ENCODE results near the gene LTBP1.

LTBP1 gene

GRCh38 chr2:33321876-33322483 is 375.2 kb downstream of the LTBP1 start:
- no peak overlapping the region for H3K4me3 ChIP-seq (ENCODE audit: low read depth, low read length)
- H3K9me3 ChIP-seq (ENCODE audit: control insufficient read depth, insufficient read depth, low read length), result no peaks in the 10 kb centered on the region
- no peaks in the 10 kb centered on the region for H3K36me3 ChIP-seq (ENCODE audit: control insufficient read depth, insufficient read depth, low read length)
- H3K27me3 ChIP-seq (ENCODE audit: control insufficient read depth, insufficient read depth, low read length), result no peaks in the 10 kb centered on the region
- no peak overlapping the region for H3K9ac ChIP-seq (ENCODE audit: low read depth, low read length)
- no peak overlapping the region for H3K27ac ChIP-seq (ENCODE audit: low read depth, low read length)
- no peaks in the 10 kb centered on the region for H3K4me1 ChIP-seq (ENCODE audit: control insufficient read depth, insufficient read depth, low read length)

- H3K4me3 ChIP-seq (ENCODE audit: low read depth, low read length), result no peak overlapping the region
Measured at GRCh38 chr2:33322612-33323011, 375.9 kb downstream of the LTBP1 start.

GRCh38 chr2:33323957-33324356 is 377.2 kb downstream of the LTBP1 start:
- H3K4me1 ChIP-seq (ENCODE audit: control insufficient read depth, insufficient read depth, low read length), result no peaks in the 10 kb centered on the region
- H3K36me3 ChIP-seq (ENCODE audit: control insufficient read depth, insufficient read depth, low read length), result no peaks in the 10 kb centered on the region
- H3K9me3 ChIP-seq (ENCODE audit: control insufficient read depth, insufficient read depth, low read length), result no peaks in the 10 kb centered on the region
- H3K9ac ChIP-seq (ENCODE audit: low read depth, low read length), result no peak overlapping the region
- H3K4me3 ChIP-seq (ENCODE audit: low read depth, low read length), result no peak overlapping the region
- no peaks in the 10 kb centered on the region for H3K27me3 ChIP-seq (ENCODE audit: control insufficient read depth, insufficient read depth, low read length)
- H3K27ac ChIP-seq (ENCODE audit: low read depth, low read length), result no peak overlapping the region

More at GRCh38 chr2:33322612-33323011, 375.9 kb downstream of the LTBP1 start:
- Histone ChIP-seq H3K9ac (ENCODE audit: low read depth, low read length) (no peak overlapping the region), H3K36me3 (ENCODE audit: control insufficient read depth, insufficient read depth, low read length) (no peaks in the 10 kb centered on the region), H3K27ac (ENCODE audit: low read depth, low read length) (no peak overlapping the region), H3K27me3 (ENCODE audit: control insufficient read depth, insufficient read depth, low read length) (no peaks in the 10 kb centered on the region), H3K4me1 (ENCODE audit: control insufficient read depth, insufficient read depth, low read length) (no peaks in the 10 kb centered on the region), H3K9me3 (ENCODE audit: control insufficient read depth, insufficient read depth, low read length) (no peaks in the 10 kb centered on the region)

- H3K36me3 ChIP-seq (ENCODE audit: control insufficient read depth, insufficient read depth, low read length), result no peaks in the 10 kb centered on the region
- no peak overlapping the region for H3K9ac ChIP-seq (ENCODE audit: low read depth, low read length)
- H3K9me3 ChIP-seq (ENCODE audit: control insufficient read depth, insufficient read depth, low read length), result no peaks in the 10 kb centered on the region
Measured at GRCh38 chr2:33326100-33326499, 379.3 kb downstream of the LTBP1 start.

GRCh38 chr2:33333433-33333832 is 386.7 kb downstream of the LTBP1 start:
- Histone ChIP-seq H3K27ac (ENCODE audit: low read depth, low read length) (no peak overlapping the region), H3K4me3 (ENCODE audit: low read depth, low read length) (no peak overlapping the region), H3K9me3 (ENCODE audit: control insufficient read depth, insufficient read depth, low read length) (no peaks in the 10 kb centered on the region), H3K9ac (ENCODE audit: low read depth, low read length) (no peak overlapping the region), H3K36me3 (ENCODE audit: control insufficient read depth, insufficient read depth, low read length) (no peaks in the 10 kb centered on the region), H3K27me3 (ENCODE audit: control insufficient read depth, insufficient read depth, low read length) (no peaks in the 10 kb centered on the region), H3K4me1 (ENCODE audit: control insufficient read depth, insufficient read depth, low read length) (no peaks in the 10 kb centered on the region)

More at GRCh38 chr2:33326100-33326499, 379.3 kb downstream of the LTBP1 start:
- Histone ChIP-seq H3K4me3 (ENCODE audit: low read depth, low read length) (no peak overlapping the region), H3K4me1 (ENCODE audit: control insufficient read depth, insufficient read depth, low read length) (no peaks in the 10 kb centered on the region), H3K27ac (ENCODE audit: low read depth, low read length) (no peak overlapping the region), H3K27me3 (ENCODE audit: control insufficient read depth, insufficient read depth, low read length) (no peaks in the 10 kb centered on the region)

- no peak overlapping the region for H3K27ac ChIP-seq (ENCODE audit: low read depth, low read length)
- H3K27me3 ChIP-seq (ENCODE audit: control insufficient read depth, insufficient read depth, low read length), result no peaks in the 10 kb centered on the region
- H3K4me1 ChIP-seq (ENCODE audit: control insufficient read depth, insufficient read depth, low read length), result no peaks in the 10 kb centered on the region
- H3K9me3 ChIP-seq (ENCODE audit: control insufficient read depth, insufficient read depth, low read length), result no peaks in the 10 kb centered on the region
- H3K36me3 ChIP-seq (ENCODE audit: control insufficient read depth, insufficient read depth, low read length), result no peaks in the 10 kb centered on the region
- H3K9ac ChIP-seq (ENCODE audit: low read depth, low read length), result no peak overlapping the region
- no peak overlapping the region for H3K4me3 ChIP-seq (ENCODE audit: low read depth, low read length)
Measured at GRCh38 chr2:33334083-33334482, 387.3 kb downstream of the LTBP1 start.

- H3K27ac ChIP-seq (ENCODE audit: low read depth, low read length), result no peak overlapping the region
Measured at GRCh38 chr2:33335516-33335915, 388.8 kb downstream of the LTBP1 start.

GRCh38 chr2:33336036-33336625 is 389.4 kb downstream of the LTBP1 start:
- Histone ChIP-seq H3K36me3 (ENCODE audit: control insufficient read depth, insufficient read depth, low read length) (no peaks in the 10 kb centered on the region), H3K27me3 (ENCODE audit: control insufficient read depth, insufficient read depth, low read length) (no peaks in the 10 kb centered on the region), H3K27ac (ENCODE audit: low read depth, low read length) (no peak overlapping the region), H3K4me1 (ENCODE audit: control insufficient read depth, insufficient read depth, low read length) (no peaks in the 10 kb centered on the region), H3K9ac (ENCODE audit: low read depth, low read length) (no peak overlapping the region), H3K9me3 (ENCODE audit: control insufficient read depth, insufficient read depth, low read length) (no peaks in the 10 kb centered on the region), H3K4me3 (ENCODE audit: low read depth, low read length) (no peak overlapping the region)

More at GRCh38 chr2:33335516-33335915, 388.8 kb downstream of the LTBP1 start:
- Histone ChIP-seq H3K9me3 (ENCODE audit: control insufficient read depth, insufficient read depth, low read length) (no peaks in the 10 kb centered on the region), H3K27me3 (ENCODE audit: control insufficient read depth, insufficient read depth, low read length) (no peaks in the 10 kb centered on the region), H3K4me3 (ENCODE audit: low read depth, low read length) (no peak overlapping the region), H3K9ac (ENCODE audit: low read depth, low read length) (no peak overlapping the region), H3K36me3 (ENCODE audit: control insufficient read depth, insufficient read depth, low read length) (no peaks in the 10 kb centered on the region), H3K4me1 (ENCODE audit: control insufficient read depth, insufficient read depth, low read length) (no peaks in the 10 kb centered on the region)

GRCh38 chr2:33337385-33337960 is 390.7 kb downstream of the LTBP1 start:
- Histone ChIP-seq H3K4me1 (ENCODE audit: control insufficient read depth, insufficient read depth, low read length) (no peaks in the 10 kb centered on the region), H3K27ac (ENCODE audit: low read depth, low read length) (no peak overlapping the region), H3K9ac (ENCODE audit: low read depth, low read length) (no peak overlapping the region), H3K27me3 (ENCODE audit: control insufficient read depth, insufficient read depth, low read length) (no peaks in the 10 kb centered on the region), H3K9me3 (ENCODE audit: control insufficient read depth, insufficient read depth, low read length) (no peaks in the 10 kb centered on the region), H3K4me3 (ENCODE audit: low read depth, low read length) (no peak overlapping the region), H3K36me3 (ENCODE audit: control insufficient read depth, insufficient read depth, low read length) (no peaks in the 10 kb centered on the region)

- no peak overlapping the region for H3K27ac ChIP-seq (ENCODE audit: low read depth, low read length)
- no peaks in the 10 kb centered on the region for H3K36me3 ChIP-seq (ENCODE audit: control insufficient read depth, insufficient read depth, low read length)
- H3K9ac ChIP-seq (ENCODE audit: low read depth, low read length), result no peak overlapping the region
- H3K27me3 ChIP-seq (ENCODE audit: control insufficient read depth, insufficient read depth, low read length), result no peaks in the 10 kb centered on the region
- H3K9me3 ChIP-seq (ENCODE audit: control insufficient read depth, insufficient read depth, low read length), result no peaks in the 10 kb centered on the region
- H3K4me3 ChIP-seq (ENCODE audit: low read depth, low read length), result no peak overlapping the region
- H3K4me1 ChIP-seq (ENCODE audit: control insufficient read depth, insufficient read depth, low read length), result no peaks in the 10 kb centered on the region
Measured at GRCh38 chr2:33337981-33338380, 391.2 kb downstream of the LTBP1 start.

GRCh38 chr2:33339269-33339668 is 392.5 kb downstream of the LTBP1 start:
- Histone ChIP-seq H3K4me3 (ENCODE audit: low read depth, low read length) (no peak overlapping the region), H3K27me3 (ENCODE audit: control insufficient read depth, insufficient read depth, low read length) (no peaks in the 10 kb centered on the region), H3K9me3 (ENCODE audit: control insufficient read depth, insufficient read depth, low read length) (no peaks in the 10 kb centered on the region), H3K36me3 (ENCODE audit: control insufficient read depth, insufficient read depth, low read length) (no peaks in the 10 kb centered on the region), H3K4me1 (ENCODE audit: control insufficient read depth, insufficient read depth, low read length) (no peaks in the 10 kb centered on the region), H3K27ac (ENCODE audit: low read depth, low read length) (no peak overlapping the region), H3K9ac (ENCODE audit: low read depth, low read length) (no peak overlapping the region)

Measured in HUES48 (cell line).